Measurements from ENCODE around the gene MYRIP.

MYRIP gene

DNA sequence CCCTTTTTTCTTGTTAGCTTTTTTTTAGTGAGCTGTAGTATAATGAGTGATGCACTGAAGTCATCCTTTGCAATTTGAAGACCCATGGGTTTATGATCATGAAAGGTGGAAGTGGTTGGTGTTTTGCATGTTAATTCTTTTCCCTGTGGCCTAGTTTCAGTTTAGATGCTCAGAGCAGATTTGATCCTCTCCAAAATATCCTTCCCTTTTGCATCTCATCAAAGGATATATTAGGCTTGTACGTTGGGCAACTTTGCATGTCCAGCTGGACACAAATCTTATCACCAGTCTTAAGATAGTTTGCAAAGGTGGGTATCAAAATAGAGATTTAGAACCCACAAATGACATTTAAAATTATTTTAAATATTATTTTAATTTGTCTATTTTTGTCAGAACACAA lies 72.7 kb downstream of the MYRIP start:
- Histone ChIP-seq H2BK120ac (ENCODE audit: low read depth, low read length) (no peak overlapping the region), H2BK15ac (ENCODE audit: low read depth, poor library complexity, severe bottlenecking) (no peak overlapping the region), H3K4me1 (ENCODE audit: control insufficient read depth, insufficient read depth, low read depth, low read length) (no peaks in the 10 kb centered on the region), H3K18ac (ENCODE audit: low read depth in 1 of 2, low read length in 2 of 2) (no peak overlapping the region), H4K8ac (ENCODE audit: low read length) (no peak overlapping the region), H3K79me1 (replicated peaks; ENCODE audit: low read length, poor library complexity, severe bottlenecking) (no peaks in the 10 kb centered on the region), H3K14ac (ENCODE audit: low read length in 2 of 2) (no peak overlapping the region), H3K23ac (ENCODE audit: low read length in 2 of 2) (no peak overlapping the region), H3K4me2 (ENCODE audit: low read length, poor library complexity, severe bottlenecking) (no peak overlapping the region), H3K27ac (ENCODE audit: low read length, poor library complexity, severe bottlenecking) (no peak overlapping the region), H3K4me3 (ENCODE audit: insufficient read depth in 1 of 2, low read depth in 1 of 2, low read length in 2 of 2) (no peak overlapping the region), H3K4ac (ENCODE audit: low read depth in 1 of 2, low read length in 2 of 2) (no peak overlapping the region), H2BK5ac (ENCODE audit: low read depth, low read length, poor library complexity, severe bottlenecking) (no peak overlapping the region), H3K36me3 (ENCODE audit: control insufficient read depth in 1 of 2, insufficient read depth in 2 of 2, low read depth in 1 of 2, low read length in 2 of 2) (no peaks in the 10 kb centered on the region), H3K9me3 (ENCODE audit: control insufficient read depth, low read length) (no peaks in the 10 kb centered on the region), H3K9ac (ENCODE audit: low read length) (no peak overlapping the region), H4K91ac (ENCODE audit: low read length) (no peak overlapping the region), H2AFZ (ENCODE audit: low read depth, low read length) (no peak overlapping the region), H2BK12ac (ENCODE audit: low read length in 2 of 2) (no peak overlapping the region), H3K27me3 (ENCODE audit: control insufficient read depth in 1 of 2, insufficient read depth in 1 of 2, low read length in 2 of 2) (no peaks in the 10 kb centered on the region), H2AK5ac (ENCODE audit: low read length, severe bottlenecking) (no peak overlapping the region)
- no CpG with 5 or more reads among the region's 1 CpG for WGBS
- no peak for DNase-seq

- Histone ChIP-seq H2BK15ac (ENCODE audit: low read depth, poor library complexity, severe bottlenecking) (no peak overlapping the region), H3K27ac (ENCODE audit: low read length, poor library complexity, severe bottlenecking) (no peak overlapping the region)
Observed at GRCh38 chr3:39892068-39892467, 82.7 kb downstream of the MYRIP start.

GRCh38 chr3:39896184-39896583 lies 86.8 kb downstream of the MYRIP start:
- no peak overlapping the region for H3K23ac ChIP-seq (ENCODE audit: low read length in 2 of 2)
- H3K27ac ChIP-seq (ENCODE audit: low read length, poor library complexity, severe bottlenecking): no peak overlapping the region
- H2BK120ac ChIP-seq (ENCODE audit: low read depth, low read length): no peak overlapping the region
- DNase-seq: no peak
- H3K36me3 ChIP-seq (ENCODE audit: control insufficient read depth in 1 of 2, insufficient read depth in 2 of 2, low read depth in 1 of 2, low read length in 2 of 2): no peaks in the 10 kb centered on the region
- H2AFZ ChIP-seq (ENCODE audit: low read depth, low read length): no peak overlapping the region
- no peaks in the 10 kb centered on the region for H3K27me3 ChIP-seq (ENCODE audit: control insufficient read depth in 1 of 2, insufficient read depth in 1 of 2, low read length in 2 of 2)
- H3K79me1 ChIP-seq (replicated peaks; ENCODE audit: low read length, poor library complexity, severe bottlenecking): no peaks in the 10 kb centered on the region
- H4K91ac ChIP-seq (ENCODE audit: low read length): no peak overlapping the region
- H3K9ac ChIP-seq (ENCODE audit: low read length): no peak overlapping the region
- H2AK5ac ChIP-seq (ENCODE audit: low read length, severe bottlenecking): no peak overlapping the region
- no peaks in the 10 kb centered on the region for H3K4me1 ChIP-seq (ENCODE audit: control insufficient read depth, insufficient read depth, low read depth, low read length)
- H3K14ac ChIP-seq (ENCODE audit: low read length in 2 of 2): no peak overlapping the region
- no peak overlapping the region for H2BK5ac ChIP-seq (ENCODE audit: low read depth, low read length, poor library complexity, severe bottlenecking)
- H3K4me3 ChIP-seq (ENCODE audit: insufficient read depth in 1 of 2, low read depth in 1 of 2, low read length in 2 of 2): no peak overlapping the region
- H4K8ac ChIP-seq (ENCODE audit: low read length): no peak overlapping the region
- no peak overlapping the region for H3K4ac ChIP-seq (ENCODE audit: low read depth in 1 of 2, low read length in 2 of 2)
- H2BK15ac ChIP-seq (ENCODE audit: low read depth, poor library complexity, severe bottlenecking): no peak overlapping the region
- no peak overlapping the region for H2BK12ac ChIP-seq (ENCODE audit: low read length in 2 of 2)
- no peak overlapping the region for H3K18ac ChIP-seq (ENCODE audit: low read depth in 1 of 2, low read length in 2 of 2)
- 78% methylated on average over 1 of the region's 2 CpGs for WGBS
- H3K9me3 ChIP-seq (ENCODE audit: control insufficient read depth, low read length): no peaks in the 10 kb centered on the region
- H3K4me2 ChIP-seq (ENCODE audit: low read length, poor library complexity, severe bottlenecking): no peak overlapping the region

More at GRCh38 chr3:39892068-39892467, 82.7 kb downstream of the MYRIP start:
- Histone ChIP-seq H4K91ac (ENCODE audit: low read length) (no peak overlapping the region), H3K4me2 (ENCODE audit: low read length, poor library complexity, severe bottlenecking) (no peak overlapping the region), H2BK5ac (ENCODE audit: low read depth, low read length, poor library complexity, severe bottlenecking) (no peak overlapping the region), H3K9me3 (ENCODE audit: control insufficient read depth, low read length) (no peaks in the 10 kb centered on the region), H3K4me1 (ENCODE audit: control insufficient read depth, insufficient read depth, low read depth, low read length) (no peaks in the 10 kb centered on the region), H2BK12ac (ENCODE audit: low read length in 2 of 2) (no peak overlapping the region), H3K14ac (ENCODE audit: low read length in 2 of 2) (no peak overlapping the region), H2AK5ac (ENCODE audit: low read length, severe bottlenecking) (no peak overlapping the region), H3K4ac (ENCODE audit: low read depth in 1 of 2, low read length in 2 of 2) (no peak overlapping the region), H2BK120ac (ENCODE audit: low read depth, low read length) (no peak overlapping the region), H3K18ac (ENCODE audit: low read depth in 1 of 2, low read length in 2 of 2) (no peak overlapping the region), H3K23ac (ENCODE audit: low read length in 2 of 2) (no peak overlapping the region), H2AFZ (ENCODE audit: low read depth, low read length) (no peak overlapping the region), H3K36me3 (ENCODE audit: control insufficient read depth in 1 of 2, insufficient read depth in 2 of 2, low read depth in 1 of 2, low read length in 2 of 2) (no peaks in the 10 kb centered on the region), H3K4me3 (ENCODE audit: insufficient read depth in 1 of 2, low read depth in 1 of 2, low read length in 2 of 2) (no peak overlapping the region), H3K9ac (ENCODE audit: low read length) (no peak overlapping the region), H3K27me3 (ENCODE audit: control insufficient read depth in 1 of 2, insufficient read depth in 1 of 2, low read length in 2 of 2) (no peaks in the 10 kb centered on the region), H3K79me1 (replicated peaks; ENCODE audit: low read length, poor library complexity, severe bottlenecking) (no peaks in the 10 kb centered on the region), H4K8ac (ENCODE audit: low read length) (no peak overlapping the region)
- DNase-seq: no peak
- 34% methylated on average over 1 of the region's 1 CpG for WGBS

GRCh38 chr3:39900462-39901002 lies 91.1 kb downstream of the MYRIP start:
- Histone ChIP-seq H3K9ac (ENCODE audit: low read length) (no peak overlapping the region), H4K8ac (ENCODE audit: low read length) (no peak overlapping the region), H2BK120ac (ENCODE audit: low read depth, low read length) (no peak overlapping the region), H3K18ac (ENCODE audit: low read depth in 1 of 2, low read length in 2 of 2) (no peak overlapping the region), H3K79me1 (replicated peaks; ENCODE audit: low read length, poor library complexity, severe bottlenecking) (no peaks in the 10 kb centered on the region), H3K9me3 (ENCODE audit: control insufficient read depth, low read length) (no peaks in the 10 kb centered on the region), H3K4me3 (ENCODE audit: insufficient read depth in 1 of 2, low read depth in 1 of 2, low read length in 2 of 2) (no peak overlapping the region), H2BK15ac (ENCODE audit: low read depth, poor library complexity, severe bottlenecking) (no peak overlapping the region), H3K27me3 (ENCODE audit: control insufficient read depth in 1 of 2, insufficient read depth in 1 of 2, low read length in 2 of 2) (no peaks in the 10 kb centered on the region), H3K4me2 (ENCODE audit: low read length, poor library complexity, severe bottlenecking) (no peak overlapping the region), H2AFZ (ENCODE audit: low read depth, low read length) (no peak overlapping the region), H3K4me1 (ENCODE audit: control insufficient read depth, insufficient read depth, low read depth, low read length) (no peaks in the 10 kb centered on the region), H2BK5ac (ENCODE audit: low read depth, low read length, poor library complexity, severe bottlenecking) (no peak overlapping the region), H4K91ac (ENCODE audit: low read length) (no peak overlapping the region), H3K23ac (ENCODE audit: low read length in 2 of 2) (no peak overlapping the region), H3K4ac (ENCODE audit: low read depth in 1 of 2, low read length in 2 of 2) (no peak overlapping the region), H3K27ac (ENCODE audit: low read length, poor library complexity, severe bottlenecking) (no peak overlapping the region), H3K36me3 (ENCODE audit: control insufficient read depth in 1 of 2, insufficient read depth in 2 of 2, low read depth in 1 of 2, low read length in 2 of 2) (no peaks in the 10 kb centered on the region), H2AK5ac (ENCODE audit: low read length, severe bottlenecking) (no peak overlapping the region), H3K14ac (ENCODE audit: low read length in 2 of 2) (no peak overlapping the region), H2BK12ac (ENCODE audit: low read length in 2 of 2) (no peak overlapping the region)
- WGBS: 75% methylated on average over 4 of the region's 4 CpGs
- DNase-seq: no peak
